ENCODE data around the gene SLC28A1. TPM values are rescaled to one million over a fixed set of nuclear protein-coding genes. Genes with fewer than 3 reads are reported as not detected.
A peak's percentile ranks its signal among the peaks of the same experiment; 100 is the strongest.

SLC28A1 gene
- polyA plus RNA-seq, 1 of the 3 experiments (the other 2 are of a cell fraction), result not detected

- no peak for DNase-seq
- Histone ChIP-seq H3K4me3 (ENCODE audit: low read depth in 2 of 2, low read length in 1 of 2) (no peak overlapping the region), H2AFZ (ENCODE audit: low read depth) (peak overlapping the region; percentile 79), H3K4me1 (ENCODE audit: control insufficient read depth in 1 of 2, insufficient read depth in 2 of 2, low read depth in 1 of 2, low read length in 1 of 2) (peaks cover 37 to 42% of the 10 kb centered on the region in 2 experiments; a peak in 3 of 4 replicates), H3K27me3 (ENCODE audit: insufficient read depth) (no peaks in the 10 kb centered on the region), H3K9me2 (no peaks in the 10 kb centered on the region), H3K9me3 (no peaks in the 10 kb centered on the region), H3K9ac (no peak overlapping the region; the same call in 1 of the 2 replicates), H3K4me2 (peak overlapping the region; percentile 35; the same call in 1 of the 2 replicates), H4K20me1 (ENCODE audit: insufficient read depth) (no peaks in the 10 kb centered on the region), H3K79me2 (ENCODE audit: insufficient read depth) (no peaks in the 10 kb centered on the region), H3K27ac (ENCODE audit: low read depth in 2 of 2, low read length in 1 of 2) (peak overlapping the region; percentile 71 to 89), H3F3A (replicated peaks; ENCODE audit: insufficient read depth) (peaks cover 22% of the 10 kb centered on the region), H3K36me3 (replicated peaks in 1 of 2; ENCODE audit: control insufficient read depth in 1 of 2, insufficient read depth in 2 of 2, low read length in 1 of 2) (no peaks in the 10 kb centered on the region)
- ChIA-PET CTCF (interaction anchor here (2.7 kb wide), 1 partner anchor 13 kb away, joined by 17 read pairs; no protein-coding TSS in a partner anchor), POLR2A (interaction anchor here (1.0 to 1.7 kb wide), 4 partner anchors 50 to 261 kb away, joined by 3 to 11 read pairs (median 4); partner anchors contain the start of genes SEC11A and WDR73)
- WGBS (ENCODE audit: low lambda C conversion rate), result 90% methylated on average over 3 of the region's 3 CpGs
- TF ChIP-seq ELF1 (IDR thresholded peaks at IDR 0.05) (no peak), NRF1 (IDR thresholded peaks at IDR 0.05; ENCODE audit: low read depth, low read length) (no peak), JUND (IDR thresholded peaks at IDR 0.05) (no peak), EP300 (IDR thresholded peaks at IDR 0.05; ENCODE audit: borderline replicate concordance in 1 of 2, low read depth in 1 of 2, low read length in 1 of 2) (no peak), TEAD4 (IDR thresholded peaks at IDR 0.05; ENCODE audit: borderline replicate concordance, insufficient read depth) (no peak), SMC3 (IDR thresholded peaks at IDR 0.05; ENCODE audit: low read depth, low read length) (no peak), TCF12 (IDR thresholded peaks at IDR 0.05) (no peak), SIN3A (IDR thresholded peaks at IDR 0.05; ENCODE audit: borderline replicate concordance, low read depth, low read length) (no peak)
- TF ChIP-seq, protein P1, sequence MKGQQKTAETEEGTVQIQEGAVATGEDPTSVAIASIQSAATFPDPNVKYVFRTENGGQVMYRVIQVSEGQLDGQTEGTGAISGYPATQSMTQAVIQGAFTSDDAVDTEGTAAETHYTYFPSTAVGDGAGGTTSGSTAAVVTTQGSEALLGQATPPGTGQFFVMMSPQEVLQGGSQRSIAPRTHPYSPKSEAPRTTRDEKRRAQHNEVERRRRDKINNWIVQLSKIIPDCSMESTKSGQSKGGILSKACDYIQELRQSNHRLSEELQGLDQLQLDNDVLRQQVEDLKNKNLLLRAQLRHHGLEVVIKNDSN (IDR thresholded peaks at IDR 0.05; ENCODE audit: borderline replicate concordance, low read depth), result no peak
Observed at GRCh38 chr15:84915606-84915958, 31.1 kb downstream of the SLC28A1 start.

DNA sequence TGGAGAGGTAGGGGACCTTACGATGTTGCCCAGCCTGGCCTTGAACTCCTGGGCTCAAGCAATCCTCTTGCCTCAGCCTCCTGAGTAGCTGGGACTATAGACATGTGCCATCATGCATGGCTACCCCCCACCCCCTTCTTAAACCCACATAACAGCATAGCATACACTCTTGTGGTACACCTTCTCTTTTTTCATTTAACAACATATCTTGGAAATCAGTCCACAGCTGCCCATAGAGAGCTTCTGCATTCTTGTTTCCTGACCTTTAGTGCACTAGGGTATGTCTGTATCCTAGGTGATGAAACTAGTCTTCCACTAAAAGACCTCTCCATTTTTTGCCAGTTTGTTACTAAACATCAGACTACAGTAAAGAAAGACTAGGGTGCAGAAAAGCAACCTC is 33.0 kb downstream of the SLC28A1 start:
- Histone ChIP-seq H3K9ac (no peak overlapping the region), H3K9me2 (no peaks in the 10 kb centered on the region), H3F3A (replicated peaks; ENCODE audit: insufficient read depth) (peaks cover 4% of the 10 kb centered on the region), H2AFZ (ENCODE audit: low read depth) (no peak overlapping the region), H4K20me1 (ENCODE audit: insufficient read depth) (no peaks in the 10 kb centered on the region), H3K79me2 (ENCODE audit: insufficient read depth) (no peaks in the 10 kb centered on the region), H3K4me1 (ENCODE audit: control insufficient read depth in 1 of 2, insufficient read depth in 2 of 2, low read depth in 1 of 2, low read length in 1 of 2) (peaks cover 28 to 29% of the 10 kb centered on the region in 2 experiments; a peak in 3 of 4 replicates), H3K27me3 (ENCODE audit: insufficient read depth) (no peaks in the 10 kb centered on the region), H3K36me3 (replicated peaks in 1 of 2; ENCODE audit: control insufficient read depth in 1 of 2, insufficient read depth in 2 of 2, low read length in 1 of 2) (no peaks in the 10 kb centered on the region), H3K4me2 (no peak overlapping the region), H3K9me3 (no peaks in the 10 kb centered on the region), H3K27ac (ENCODE audit: low read depth in 2 of 2, low read length in 1 of 2) (no peak overlapping the region; a peak in 1 of 4 replicates), H3K4me3 (ENCODE audit: low read depth in 2 of 2, low read length in 1 of 2) (no peak overlapping the region)
- WGBS (ENCODE audit: low lambda C conversion rate), result 100% methylated on average over 1 of the region's 1 CpG
- POLR2A ChIA-PET, result no interaction called here
- TF ChIP-seq MEF2A (IDR thresholded peaks at IDR 0.05; ENCODE audit: borderline replicate concordance, low read depth) (no peak), POLR2AphosphoS5 (IDR thresholded peaks at IDR 0.05; ENCODE audit: low read depth, low read length) (no peak), USF2 (IDR thresholded peaks at IDR 0.05; ENCODE audit: borderline replicate concordance, low read depth, low read length) (no peak), EP300 (IDR thresholded peaks at IDR 0.05; ENCODE audit: borderline replicate concordance in 1 of 2, low read depth in 1 of 2, low read length in 1 of 2) (no peak), PBX3 (IDR thresholded peaks at IDR 0.05) (no peak), ELF1 (IDR thresholded peaks at IDR 0.05) (no peak), EZH2phosphoT487 (IDR thresholded peaks at IDR 0.05; ENCODE audit: borderline replicate concordance, low read depth) (no peak)
- TF ChIP-seq, protein P2, sequence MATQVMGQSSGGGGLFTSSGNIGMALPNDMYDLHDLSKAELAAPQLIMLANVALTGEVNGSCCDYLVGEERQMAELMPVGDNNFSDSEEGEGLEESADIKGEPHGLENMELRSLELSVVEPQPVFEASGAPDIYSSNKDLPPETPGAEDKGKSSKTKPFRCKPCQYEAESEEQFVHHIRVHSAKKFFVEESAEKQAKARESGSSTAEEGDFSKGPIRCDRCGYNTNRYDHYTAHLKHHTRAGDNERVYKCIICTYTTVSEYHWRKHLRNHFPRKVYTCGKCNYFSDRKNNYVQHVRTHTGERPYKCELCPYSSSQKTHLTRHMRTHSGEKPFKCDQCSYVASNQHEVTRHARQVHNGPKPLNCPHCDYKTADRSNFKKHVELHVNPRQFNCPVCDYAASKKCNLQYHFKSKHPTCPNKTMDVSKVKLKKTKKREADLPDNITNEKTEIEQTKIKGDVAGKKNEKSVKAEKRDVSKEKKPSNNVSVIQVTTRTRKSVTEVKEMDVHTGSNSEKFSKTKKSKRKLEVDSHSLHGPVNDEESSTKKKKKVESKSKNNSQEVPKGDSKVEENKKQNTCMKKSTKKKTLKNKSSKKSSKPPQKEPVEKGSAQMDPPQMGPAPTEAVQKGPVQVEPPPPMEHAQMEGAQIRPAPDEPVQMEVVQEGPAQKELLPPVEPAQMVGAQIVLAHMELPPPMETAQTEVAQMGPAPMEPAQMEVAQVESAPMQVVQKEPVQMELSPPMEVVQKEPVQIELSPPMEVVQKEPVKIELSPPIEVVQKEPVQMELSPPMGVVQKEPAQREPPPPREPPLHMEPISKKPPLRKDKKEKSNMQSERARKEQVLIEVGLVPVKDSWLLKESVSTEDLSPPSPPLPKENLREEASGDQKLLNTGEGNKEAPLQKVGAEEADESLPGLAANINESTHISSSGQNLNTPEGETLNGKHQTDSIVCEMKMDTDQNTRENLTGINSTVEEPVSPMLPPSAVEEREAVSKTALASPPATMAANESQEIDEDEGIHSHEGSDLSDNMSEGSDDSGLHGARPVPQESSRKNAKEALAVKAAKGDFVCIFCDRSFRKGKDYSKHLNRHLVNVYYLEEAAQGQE (IDR thresholded peaks at IDR 0.05; ENCODE audit: low read depth, low read length), result no peak
- CTCF ChIA-PET, result interaction anchor here (0.8 kb wide), 2 partner anchors 9 to 10 kb away, joined by 3 read pairs; no protein-coding TSS in a partner anchor
- DNase-seq, result no peak

Data from SK-N-SH (cell line).